Loucy (cell line): ENCODE results near the gene HIVEP1.

Experiments
- H2AFZ ChIP-seq: fragments of 200-600 bp; sonication (generic); 2 replicates; pipeline ENCODE4 v1.6.0; 2016; ENCODE audit warnings: antibody characterized with exemption, mild to moderate bottlenecking, low read length, moderate library complexity
- H3F3A ChIP-seq: fragments of 200-600 bp; 2 replicates; pipeline ENCODE4 v1.6.0; 2016; ENCODE audit warnings: antibody characterized with exemption, low read depth, mild to moderate bottlenecking
- H3K27me3 ChIP-seq: fragments of 200-600 bp; sonication (generic); 2 replicates; pipeline ENCODE4 v1.6.1; 2014; ENCODE audit warnings: low read length, mild to moderate bottlenecking; ENCODE audit not compliant: insufficient read depth, poor library complexity, severe bottlenecking
- H3K36me3 ChIP-seq: fragments of 200-600 bp; sonication (generic); 2 replicates; pipeline ENCODE4 v1.6.1; 2016; ENCODE audit warnings: low read length; ENCODE audit not compliant: insufficient read depth
- H3K4me1 ChIP-seq: fragments of 200-600 bp; sonication (generic); 2 replicates; pipeline ENCODE4 v1.5.1; 2014; ENCODE audit warnings: low read length, mild to moderate bottlenecking; ENCODE audit not compliant: insufficient read depth, poor library complexity, severe bottlenecking
- H3K4me2 ChIP-seq: fragments of 200-600 bp; sonication (generic); 2 replicates; pipeline ENCODE4 v1.6.0; 2014; ENCODE audit warnings: antibody characterized with exemption, low read length, low read depth, mild to moderate bottlenecking; ENCODE audit not compliant: poor library complexity, severe bottlenecking
- H3K4me3 ChIP-seq: fragments of 200-600 bp; sonication (generic); 2 replicates; pipeline ENCODE4 v1.5.1; 2014; ENCODE audit warnings: low read length, mild to moderate bottlenecking, mixed read lengths; ENCODE audit not compliant: poor library complexity, severe bottlenecking
- H3K79me2 ChIP-seq: fragments of 200-600 bp; sonication (generic); 2 replicates; pipeline ENCODE4 v1.6.1; 2014; ENCODE audit warnings: low read length; ENCODE audit not compliant: insufficient read depth
- H3K9ac ChIP-seq: fragments of 200-600 bp; sonication (generic); 2 replicates; pipeline ENCODE4 v1.6.0; 2014; ENCODE audit warnings: mild to moderate bottlenecking, low read depth, low read length, moderate library complexity; ENCODE audit not compliant: poor library complexity, severe bottlenecking
- H3K9me2 ChIP-seq: fragments of 200-600 bp; sonication (generic); replicated peaks from 2 replicates; pipeline ENCODE4 v1.6.1; 2016; ENCODE audit warnings: low read depth, low read length, mixed read lengths
- H3K9me3 ChIP-seq: fragments of 200-600 bp; sonication (generic); 2 replicates; pipeline ENCODE4 v1.6.1; 2014; ENCODE audit warnings: mild to moderate bottlenecking, antibody characterized with exemption, low read length, low read depth; ENCODE audit not compliant: insufficient read depth
- H4K20me1 ChIP-seq: fragments of 200-600 bp; sonication (generic); 2 replicates; pipeline ENCODE4 v1.6.0; 2014; ENCODE audit warnings: antibody characterized with exemption, low read length, mild to moderate bottlenecking; ENCODE audit not compliant: insufficient read depth, poor library complexity, severe bottlenecking
- EZH2phosphoT487 ChIP-seq: fragments of 200-600 bp; IDR thresholded peaks from 2 replicates; pipeline ENCODE4 v1.6.1; 2018; ENCODE audit warnings: antibody characterized with exemption, mild to moderate bottlenecking, moderate library complexity, borderline replicate concordance
- TF ChIP-seq, protein P1 (sequence below): fragments of 200-600 bp; sonication (generic); conservative IDR thresholded peaks from 2 replicates; pipeline ENCODE4 v1.5.1; 2014; ENCODE audit warnings: mild to moderate bottlenecking, antibody characterized with exemption, low read length

Gene HIVEP1

DNA sequence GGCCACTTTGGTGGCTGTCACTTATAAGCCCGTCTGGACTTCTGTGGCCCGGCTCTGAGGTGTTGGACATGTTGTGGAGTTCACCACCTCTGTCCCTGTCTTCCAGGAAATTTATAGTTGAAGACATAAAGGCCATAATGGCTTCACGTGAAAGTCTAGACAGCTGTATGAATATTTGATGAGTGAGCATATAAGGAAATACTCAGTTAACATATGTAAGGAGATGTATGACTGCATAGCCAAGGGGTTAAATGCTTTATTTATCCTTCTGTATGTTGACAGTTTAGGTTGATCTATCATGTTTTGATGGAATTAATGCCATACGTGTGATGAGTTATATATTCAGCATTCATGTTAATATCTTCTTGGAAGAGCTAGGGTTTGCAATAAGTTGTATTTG is 16.1 kb downstream of the HIVEP1 start:
- H3K79me2 ChIP-seq = peaks cover 28% of the 10 kb centered on the region
- H3K4me1 ChIP-seq = no peaks in the 10 kb centered on the region
- H3K9ac ChIP-seq = no peak overlapping the region
- H4K20me1 ChIP-seq = peaks cover 6% of the 10 kb centered on the region
- TF ChIP-seq, protein P1, sequence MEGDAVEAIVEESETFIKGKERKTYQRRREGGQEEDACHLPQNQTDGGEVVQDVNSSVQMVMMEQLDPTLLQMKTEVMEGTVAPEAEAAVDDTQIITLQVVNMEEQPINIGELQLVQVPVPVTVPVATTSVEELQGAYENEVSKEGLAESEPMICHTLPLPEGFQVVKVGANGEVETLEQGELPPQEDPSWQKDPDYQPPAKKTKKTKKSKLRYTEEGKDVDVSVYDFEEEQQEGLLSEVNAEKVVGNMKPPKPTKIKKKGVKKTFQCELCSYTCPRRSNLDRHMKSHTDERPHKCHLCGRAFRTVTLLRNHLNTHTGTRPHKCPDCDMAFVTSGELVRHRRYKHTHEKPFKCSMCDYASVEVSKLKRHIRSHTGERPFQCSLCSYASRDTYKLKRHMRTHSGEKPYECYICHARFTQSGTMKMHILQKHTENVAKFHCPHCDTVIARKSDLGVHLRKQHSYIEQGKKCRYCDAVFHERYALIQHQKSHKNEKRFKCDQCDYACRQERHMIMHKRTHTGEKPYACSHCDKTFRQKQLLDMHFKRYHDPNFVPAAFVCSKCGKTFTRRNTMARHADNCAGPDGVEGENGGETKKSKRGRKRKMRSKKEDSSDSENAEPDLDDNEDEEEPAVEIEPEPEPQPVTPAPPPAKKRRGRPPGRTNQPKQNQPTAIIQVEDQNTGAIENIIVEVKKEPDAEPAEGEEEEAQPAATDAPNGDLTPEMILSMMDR = no peak
- no peak for TF ChIP-seq EZH2phosphoT487
- H3K9me3 ChIP-seq = 0 out of 2 replicates have a peak, but pooled peaks cover 9% of the 10 kb centered on the region
- no peaks in the 10 kb centered on the region for H3K27me3 ChIP-seq
- H3F3A ChIP-seq = no peaks in the 10 kb centered on the region
- H3K36me3 ChIP-seq = 0 out of 2 replicates have a peak, but pooled peaks cover 3% of the 10 kb centered on the region
- no peak overlapping the region for H3K4me3 ChIP-seq
- H3K4me2 ChIP-seq = no peak overlapping the region
- H3K9me2 ChIP-seq = no peaks in the 10 kb centered on the region
- no peak overlapping the region for H2AFZ ChIP-seq

DNA sequence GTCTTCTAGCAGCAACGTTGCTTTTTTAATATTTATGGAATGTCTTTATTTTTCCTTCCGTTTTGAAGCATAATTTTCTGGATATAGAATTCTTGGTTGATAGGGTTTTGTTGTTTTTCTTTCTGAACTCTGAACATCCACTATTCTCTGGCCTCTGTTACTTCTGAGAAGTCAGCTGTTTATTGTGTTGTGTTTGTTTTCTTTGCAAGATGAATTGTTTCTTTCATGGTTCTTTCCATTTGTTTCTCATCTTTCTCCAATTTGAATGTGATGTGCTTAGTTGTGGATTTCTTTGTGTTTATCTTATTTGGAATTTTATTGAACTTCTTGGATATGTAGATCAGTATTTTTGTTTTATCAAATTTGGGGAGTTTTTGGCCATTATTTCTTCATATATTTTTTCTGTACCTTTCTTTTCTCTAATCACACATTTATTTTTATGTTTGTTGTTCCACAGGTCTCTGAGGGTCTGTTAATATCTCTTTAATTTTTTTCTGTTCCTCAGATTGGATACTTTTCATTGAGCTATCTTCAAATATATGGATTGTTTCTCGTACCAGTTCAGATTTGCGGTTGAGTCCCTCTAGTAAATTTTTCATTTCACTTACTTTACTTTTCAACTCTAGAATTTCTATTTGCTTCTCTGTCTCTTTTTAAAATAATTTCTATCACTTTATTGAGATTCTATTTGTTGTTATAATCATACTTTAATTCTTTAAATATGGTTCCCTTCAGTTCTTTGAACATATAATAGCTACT is 18.0 kb downstream of the HIVEP1 start:
- Histone ChIP-seq H3K79me2 (peaks cover 42% of the 10 kb centered on the region), H3F3A (no peaks in the 10 kb centered on the region), H3K27me3 (no peaks in the 10 kb centered on the region), H2AFZ (no peak overlapping the region), H3K4me2 (no peak overlapping the region), H3K9me3 (0 out of 2 replicates have a peak, but pooled peaks cover 9% of the 10 kb centered on the region), H3K9me2 (no peaks in the 10 kb centered on the region), H3K9ac (no peak overlapping the region), H3K4me3 (no peak overlapping the region), H4K20me1 (no peaks in the 10 kb centered on the region), H3K4me1 (no peaks in the 10 kb centered on the region), H3K36me3 (0 out of 2 replicates have a peak, but pooled peaks cover 3% of the 10 kb centered on the region)
- TF ChIP-seq EZH2phosphoT487 = no peak
- TF ChIP-seq, protein P1 = no peak

DNA sequence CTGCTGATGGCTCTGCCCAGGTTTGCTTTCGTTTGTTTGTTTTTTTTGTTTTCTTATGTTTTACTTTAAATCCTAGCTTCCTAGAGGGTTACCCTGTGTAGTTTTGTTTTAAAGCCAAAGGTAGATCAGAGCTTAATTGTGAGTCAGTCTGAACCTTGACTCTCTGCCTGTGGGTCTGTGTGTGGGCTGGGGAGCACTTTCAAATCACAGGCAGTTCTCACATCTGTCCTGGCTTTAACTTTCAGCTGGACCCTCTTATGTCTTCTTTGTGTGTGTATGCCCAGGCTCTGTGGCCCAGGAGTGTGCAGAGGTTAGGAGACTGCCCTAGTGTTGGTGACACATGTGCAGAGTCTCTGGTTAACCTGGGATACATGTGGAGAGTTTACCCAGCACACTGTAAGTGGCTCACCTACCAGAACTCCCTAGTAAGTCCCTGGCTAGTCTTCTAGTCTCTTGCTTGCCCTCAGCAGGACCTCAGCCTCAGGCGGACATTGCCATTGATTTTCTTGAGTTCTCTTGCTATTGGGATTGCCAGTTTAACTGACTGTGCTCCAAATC is 19.0 kb downstream of the HIVEP1 start:
- no peaks in the 10 kb centered on the region for H3K4me1 ChIP-seq
- no peaks in the 10 kb centered on the region for H3K9me2 ChIP-seq
- no peaks in the 10 kb centered on the region for H3F3A ChIP-seq
- TF ChIP-seq EZH2phosphoT487 = no peak
- TF ChIP-seq, protein P1 = no peak
- no peak overlapping the region for H3K4me3 ChIP-seq
- H3K27me3 ChIP-seq = no peaks in the 10 kb centered on the region
- H3K9ac ChIP-seq = no peak overlapping the region
- H4K20me1 ChIP-seq = no peaks in the 10 kb centered on the region
- no peak overlapping the region for H2AFZ ChIP-seq
- peaks cover 44% of the 10 kb centered on the region for H3K79me2 ChIP-seq
- 0 out of 2 replicates have a peak, but pooled peaks cover 3% of the 10 kb centered on the region for H3K36me3 ChIP-seq
- no peak overlapping the region for H3K4me2 ChIP-seq
- 0 out of 2 replicates have a peak, but pooled peaks cover 9% of the 10 kb centered on the region for H3K9me3 ChIP-seq
